Fibroblast of villous mesenchyme (primary cell): ENCODE results near the gene RFFL. TPM values are rescaled to one million over a fixed set of nuclear protein-coding genes. Genes with fewer than 3 reads are reported as not detected.
"Not testable (repeated sequence)": the region's sequence is repeated elsewhere in the genome, so short reads cannot be mapped to it uniquely, and the experiment has no call there.

Experiments used
- DNase-seq: peaks from one replicate; pipeline ENCODE4 v3.0.0-alpha.2; 2010; ENCODE audit warnings: low read depth
- H3K4me3 ChIP-seq: 2 replicates; pipeline ENCODE4 v1.5.1; 2011; ENCODE audit warnings: low read depth, mild to moderate bottlenecking, low read length
- total RNA-seq: library from RNA; depleted of rRNA; stranded (reverse); fragments of >200 nt; gene quantifications from 2 replicates; pipeline ENCODE4 v1.2.3, GENCODE V29; 2012
- TF ChIP-seq, protein P1 (sequence below): IDR thresholded peaks from 2 replicates; pipeline ENCODE4 v1.5.1; 2012; ENCODE audit warnings: low read depth, mild to moderate bottlenecking, low read length; ENCODE audit not compliant: insufficient read depth

Gene RFFL
- total RNA-seq, 1 donor, result 15.1 TPM

DNA sequence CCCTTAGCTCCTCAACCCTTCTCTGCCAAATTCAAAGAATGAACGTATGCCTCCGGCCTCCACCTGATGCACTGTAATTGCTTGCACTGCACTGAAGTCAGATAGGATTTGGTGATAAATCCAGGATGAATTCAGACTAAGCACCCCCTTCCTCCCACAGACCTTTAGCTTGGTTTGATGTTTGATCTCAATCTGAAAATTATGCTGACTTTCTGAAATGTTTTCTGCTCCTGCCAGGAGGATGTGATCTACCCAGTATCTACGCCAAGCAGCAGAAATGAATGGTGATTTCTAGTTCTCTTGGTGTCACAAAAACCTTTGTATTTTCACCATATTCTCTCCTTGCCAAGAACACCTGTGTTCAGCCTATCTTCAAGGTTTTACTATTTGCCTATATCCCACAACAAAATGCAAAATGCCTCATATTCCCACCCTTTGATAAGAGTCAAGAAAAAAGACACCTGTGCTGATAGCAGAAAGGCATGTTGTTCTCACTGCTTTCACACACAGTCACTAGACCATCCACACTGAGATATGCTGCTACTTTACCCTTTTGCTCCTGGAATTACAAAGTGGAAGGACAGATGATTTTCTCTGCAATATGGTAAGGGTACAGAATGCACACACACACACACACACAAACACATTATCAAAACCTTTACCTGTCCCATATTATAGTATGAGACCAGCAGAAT, 14.7 kb downstream of the RFFL start:
- H3K4me3 ChIP-seq, result no peak overlapping the region
- no peak for DNase-seq
- TF ChIP-seq, protein P1, sequence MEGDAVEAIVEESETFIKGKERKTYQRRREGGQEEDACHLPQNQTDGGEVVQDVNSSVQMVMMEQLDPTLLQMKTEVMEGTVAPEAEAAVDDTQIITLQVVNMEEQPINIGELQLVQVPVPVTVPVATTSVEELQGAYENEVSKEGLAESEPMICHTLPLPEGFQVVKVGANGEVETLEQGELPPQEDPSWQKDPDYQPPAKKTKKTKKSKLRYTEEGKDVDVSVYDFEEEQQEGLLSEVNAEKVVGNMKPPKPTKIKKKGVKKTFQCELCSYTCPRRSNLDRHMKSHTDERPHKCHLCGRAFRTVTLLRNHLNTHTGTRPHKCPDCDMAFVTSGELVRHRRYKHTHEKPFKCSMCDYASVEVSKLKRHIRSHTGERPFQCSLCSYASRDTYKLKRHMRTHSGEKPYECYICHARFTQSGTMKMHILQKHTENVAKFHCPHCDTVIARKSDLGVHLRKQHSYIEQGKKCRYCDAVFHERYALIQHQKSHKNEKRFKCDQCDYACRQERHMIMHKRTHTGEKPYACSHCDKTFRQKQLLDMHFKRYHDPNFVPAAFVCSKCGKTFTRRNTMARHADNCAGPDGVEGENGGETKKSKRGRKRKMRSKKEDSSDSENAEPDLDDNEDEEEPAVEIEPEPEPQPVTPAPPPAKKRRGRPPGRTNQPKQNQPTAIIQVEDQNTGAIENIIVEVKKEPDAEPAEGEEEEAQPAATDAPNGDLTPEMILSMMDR, result no peak

DNA sequence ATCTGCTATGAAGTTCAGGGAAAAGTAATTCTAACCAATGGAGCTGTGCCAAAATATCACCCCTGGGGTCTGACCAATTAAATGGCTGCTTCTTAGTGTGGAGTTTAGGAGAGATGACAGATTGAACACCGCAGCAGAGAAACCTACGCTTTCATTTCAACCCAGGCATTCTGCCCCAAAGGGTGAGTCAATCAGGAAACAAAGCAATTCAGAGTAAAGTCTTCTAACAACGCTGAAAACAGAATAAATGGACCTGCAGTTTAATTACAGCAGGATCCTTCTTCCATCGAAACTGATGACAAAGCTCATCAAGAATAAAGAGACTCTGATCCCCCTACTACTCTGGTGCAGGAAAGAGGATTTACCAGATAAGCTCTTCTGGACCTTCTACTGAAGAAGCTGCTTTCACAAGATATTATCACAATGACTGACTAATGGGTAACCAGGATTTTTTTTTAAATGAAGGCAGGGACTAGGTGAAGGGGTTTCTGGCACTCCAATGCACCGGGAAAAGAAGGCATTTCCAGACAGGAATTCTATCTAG, 16.7 kb downstream of the RFFL start:
- DNase-seq, result no peak
- no peak overlapping the region for H3K4me3 ChIP-seq
- TF ChIP-seq, protein P1, result no peak

DNA sequence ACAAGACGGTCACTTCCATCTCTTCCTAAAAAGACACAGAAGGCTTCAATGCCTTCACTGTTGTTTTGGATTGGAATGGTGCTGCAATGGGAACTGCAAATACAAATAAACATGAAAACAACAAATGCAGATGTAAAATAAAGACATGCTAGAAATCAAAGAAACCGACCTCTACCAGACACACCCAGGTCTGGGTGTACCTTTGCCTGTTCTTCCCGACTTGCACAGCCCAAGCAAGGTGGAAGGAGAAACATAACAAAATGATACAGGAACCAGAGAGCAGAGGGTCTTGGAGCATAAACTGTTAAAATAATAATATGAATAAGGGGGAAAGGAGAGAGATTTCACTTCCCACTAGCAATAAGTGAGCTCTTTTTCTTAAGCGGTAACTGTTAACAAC, 17.3 kb downstream of the RFFL start:
- DNase-seq, result no peak
- TF ChIP-seq, protein P1, result no peak
- no peak overlapping the region for H3K4me3 ChIP-seq

DNA sequence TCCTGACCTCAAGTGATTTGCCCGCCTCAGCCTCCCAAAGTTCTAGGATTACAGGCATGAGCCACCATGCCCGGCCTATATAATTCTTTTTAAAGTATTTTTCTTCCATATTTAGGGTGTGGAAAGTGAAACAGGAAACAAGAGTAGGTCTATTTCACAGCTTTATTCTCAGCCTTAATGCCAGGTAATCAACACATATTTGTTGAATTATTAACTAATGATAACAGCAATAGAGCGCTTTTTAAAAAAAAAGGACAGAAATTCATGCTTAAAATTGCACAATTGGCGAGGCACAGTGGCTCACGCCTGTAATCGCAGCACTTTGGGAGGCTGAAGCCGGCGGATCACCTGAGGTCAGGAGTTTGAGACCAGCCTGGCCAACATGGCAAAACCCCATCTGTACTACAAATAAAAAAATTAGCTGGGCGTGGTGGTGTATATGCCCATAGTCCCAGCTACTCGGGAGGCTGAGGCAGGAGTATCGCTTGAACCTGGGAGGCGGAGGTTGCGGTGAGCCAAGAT, 18.0 kb downstream of the RFFL start:
- not testable (repeated sequence) for DNase-seq, H3K4me3 ChIP-seq

DNA sequence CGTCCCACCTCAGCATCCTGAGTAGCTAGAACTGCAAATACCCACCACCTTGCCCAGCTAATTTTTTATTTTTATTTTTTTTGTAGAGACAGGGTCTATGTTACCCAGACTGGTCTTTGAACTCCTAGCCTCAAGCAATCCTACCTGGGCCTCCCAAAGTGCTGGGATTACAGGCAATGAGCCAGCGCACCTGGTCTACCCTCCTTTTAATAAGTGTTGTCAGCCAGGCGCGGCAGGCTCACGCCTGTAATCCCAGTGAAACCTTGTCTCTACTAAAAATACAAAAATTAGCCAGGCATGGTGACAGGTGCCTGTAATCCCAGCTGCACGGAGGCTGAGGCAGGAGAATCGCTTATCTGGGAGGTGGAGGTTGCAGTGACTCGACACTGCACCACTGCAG, 19.3 kb downstream of the RFFL start:
- DNase-seq, result no peak
- no peak overlapping the region for H3K4me3 ChIP-seq
- TF ChIP-seq, protein P1, result no peak

DNA sequence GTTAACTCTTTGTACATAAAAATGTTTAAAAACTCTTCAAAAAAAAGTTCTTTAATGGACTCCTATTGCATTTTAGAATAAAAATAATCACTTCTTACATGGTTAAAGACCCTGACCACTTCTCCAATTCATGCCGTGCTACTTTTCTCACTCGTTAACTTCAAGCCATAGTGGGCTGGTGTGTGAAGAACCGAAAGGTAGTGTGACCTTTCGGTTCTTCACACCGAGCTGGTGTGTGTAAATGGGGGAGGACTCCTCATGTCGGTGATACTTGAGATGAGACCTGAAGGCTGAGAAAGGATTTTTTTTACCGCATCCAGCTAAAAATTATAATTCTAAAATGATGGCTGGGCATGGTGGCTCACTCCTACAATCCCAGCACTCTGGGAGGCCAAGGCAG, 22.1 kb downstream of the RFFL start:
- H3K4me3 ChIP-seq, result no peak overlapping the region
- TF ChIP-seq, protein P1, result no peak
- no peak for DNase-seq

DNA sequence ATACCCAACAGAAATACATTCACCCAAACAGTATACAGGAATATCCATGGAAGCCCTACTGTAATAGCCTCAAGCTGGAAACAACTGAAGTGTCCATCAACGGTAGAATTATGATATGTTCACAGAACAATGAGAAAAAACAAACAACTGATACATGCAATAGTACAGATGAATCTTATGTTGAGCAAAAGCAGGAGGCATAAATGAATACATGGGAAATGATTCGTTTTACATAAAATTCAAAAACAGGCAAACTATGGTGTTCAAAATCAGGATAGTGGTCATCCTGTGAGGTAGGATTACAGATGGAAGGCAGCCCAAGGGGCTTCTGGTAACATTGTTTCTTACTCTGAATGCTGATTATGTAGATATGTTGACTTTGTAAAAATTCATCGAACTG, 25.1 kb downstream of the RFFL start:
- DNase-seq, result no peak
- TF ChIP-seq, protein P1, result no peak
- no peak overlapping the region for H3K4me3 ChIP-seq
